Glomerular visceral epithelial cell (primary cell): Measurements from ENCODE around the gene SLC1A2.

ENCODE experiments used
- DNase-seq: peaks from one replicate; pipeline ENCODE4 v3.0.0-alpha.2; 2016; ENCODE audit errors: extremely low spot score

Gene SLC1A2

GRCh38 chr11:35303596-35304385, 115.6 kb downstream of the SLC1A2 start:
- DNase-seq: no peak

- DNase-seq: peak; percentile 6
Observed at GRCh38 chr11:35302398-35302797, 117.0 kb downstream of the SLC1A2 start.

- DNase-seq: no peak
Observed at GRCh38 chr11:35298369-35298768, 121.0 kb downstream of the SLC1A2 start.

- DNase-seq: no peak
Observed at GRCh38 chr11:35295751-35296150, 123.6 kb downstream of the SLC1A2 start.

- DNase-seq: no peak
Observed at GRCh38 chr11:35293699-35294098, 125.7 kb downstream of the SLC1A2 start.

- no peak for DNase-seq
Observed at GRCh38 chr11:35293035-35293434, 126.3 kb downstream of the SLC1A2 start.

GRCh38 chr11:35292279-35292678, 127.1 kb downstream of the SLC1A2 start:
- DNase-seq: no peak

- no peak for DNase-seq
Observed at GRCh38 chr11:35290876-35291275, 128.5 kb downstream of the SLC1A2 start.

- no peak for DNase-seq
Observed at GRCh38 chr11:35289821-35290220, 129.5 kb downstream of the SLC1A2 start.

- DNase-seq: peak; percentile 72
Observed at GRCh38 chr11:35288817-35289541, 130.4 kb downstream of the SLC1A2 start.

- DNase-seq: no peak
Observed at GRCh38 chr11:35288309-35288708, 131.0 kb downstream of the SLC1A2 start.

- no peak for DNase-seq
Observed at GRCh38 chr11:35287344-35287890, 131.9 kb downstream of the SLC1A2 start.

- DNase-seq: no peak
Observed at GRCh38 chr11:35286126-35286525, 133.2 kb downstream of the SLC1A2 start.

GRCh38 chr11:35285471-35285870, 133.9 kb downstream of the SLC1A2 start:
- DNase-seq: no peak

- DNase-seq: peak; percentile 62
Observed at GRCh38 chr11:35282221-35282882, 137.0 kb downstream of the SLC1A2 start.

GRCh38 chr11:35281169-35281688, 138.1 kb downstream of the SLC1A2 start:
- DNase-seq: no peak

- DNase-seq: no peak
Observed at GRCh38 chr11:35280727-35281126, 138.6 kb downstream of the SLC1A2 start.

- DNase-seq: no peak
Observed at GRCh38 chr11:35277827-35278226, 141.5 kb downstream of the SLC1A2 start.

- peak; percentile 25 for DNase-seq
Observed at GRCh38 chr11:35276396-35277145, 142.8 kb downstream of the SLC1A2 start.

- no peak for DNase-seq
Observed at GRCh38 chr11:35275786-35276170, 143.6 kb downstream of the SLC1A2 start.
